H9 (cell line): ENCODE measurements around the gene BICD1. TPM values are rescaled to one million over a fixed set of nuclear protein-coding genes. Genes with fewer than 3 reads are reported as not detected.

Experiments
- DNase-seq: peaks from one replicate; pipeline ENCODE4 v3.0.0-alpha.2; 2017
- H2AFZ ChIP-seq: one replicate; pipeline ENCODE4 v1.6.1; 2013; ENCODE audit warnings: mild to moderate bottlenecking, low read length, control low read depth, moderate library complexity
- H2AK5ac ChIP-seq: 2 replicates; pipeline ENCODE4 v1.6.1; 2013; ENCODE audit warnings: low read length, control low read depth, mixed read lengths; ENCODE audit not compliant: insufficient read length
- H2BK120ac ChIP-seq: one replicate; pipeline ENCODE4 v1.6.1; 2013; ENCODE audit warnings: low read depth, mild to moderate bottlenecking, low read length, control low read depth, inconsistent platforms; ENCODE audit not compliant: poor library complexity, severe bottlenecking
- H2BK12ac ChIP-seq: 2 replicates; pipeline ENCODE4 v1.6.1; 2013; ENCODE audit warnings: low read length, control low read depth, mixed read lengths, low read depth; ENCODE audit not compliant: insufficient read length
- H2BK15ac ChIP-seq: 2 replicates; pipeline ENCODE4 v1.6.1; 2013; ENCODE audit warnings: low read depth, low read length, control low read depth
- H2BK20ac ChIP-seq: one replicate; pipeline ENCODE4 v1.6.1; 2013; ENCODE audit warnings: low read depth, mild to moderate bottlenecking, low read length, control low read depth, inconsistent platforms; ENCODE audit not compliant: poor library complexity, severe bottlenecking
- H2BK5ac ChIP-seq: 2 replicates; pipeline ENCODE4 v1.6.1; 2013; ENCODE audit warnings: low read length, control low read depth, mixed read lengths; ENCODE audit not compliant: insufficient read length
- H3K14ac ChIP-seq: 2 replicates; pipeline ENCODE4 v1.6.1; 2013; ENCODE audit warnings: low read length, control low read depth; ENCODE audit not compliant: insufficient read depth
- H3K18ac ChIP-seq: 2 replicates; pipeline ENCODE4 v1.6.1; 2013; ENCODE audit warnings: low read depth, mild to moderate bottlenecking, mixed read lengths, low read length, control low read depth; ENCODE audit not compliant: insufficient read length
- H3K23ac ChIP-seq: 2 replicates; pipeline ENCODE4 v1.6.1; 2013; ENCODE audit warnings: low read length, control low read depth, mixed read lengths, low read depth; ENCODE audit not compliant: insufficient read length
- H3K23me2 ChIP-seq: 2 replicates; pipeline ENCODE4 v1.6.1; 2013; ENCODE audit warnings: low read depth, mild to moderate bottlenecking, mixed read lengths, low read length, control low read depth; ENCODE audit not compliant: insufficient read length, poor library complexity, severe bottlenecking
- H3K27ac ChIP-seq: 2 replicates; pipeline ENCODE4 v1.5.1; 2013; ENCODE audit warnings: low read length, control low read depth, mixed read lengths, low read depth; ENCODE audit not compliant: insufficient read length
- H3K27me3 ChIP-seq: 2 replicates; pipeline ENCODE4 v1.6.1; 2013; ENCODE audit warnings: low read length, control low read depth, inconsistent platforms; ENCODE audit not compliant: insufficient read depth
- H3K4ac ChIP-seq: 2 replicates; pipeline ENCODE4 v1.6.1; 2013; ENCODE audit warnings: low read depth, mild to moderate bottlenecking, control low read depth, inconsistent platforms, low read length, moderate library complexity
- H3K4me1 ChIP-seq: 2 replicates; pipeline ENCODE4 v1.6.1; 2013; ENCODE audit warnings: low read length, control low read depth, inconsistent platforms; ENCODE audit not compliant: insufficient read depth
- H3K4me2 ChIP-seq: 2 replicates; pipeline ENCODE4 v1.6.1; 2013; ENCODE audit warnings: low read length, control low read depth, mixed read lengths; ENCODE audit not compliant: insufficient read length, insufficient read depth
- H3K56ac ChIP-seq: 2 replicates; pipeline ENCODE4 v1.6.1; 2013; ENCODE audit warnings: low read depth, mild to moderate bottlenecking, mixed read lengths, low read length, control low read depth; ENCODE audit not compliant: insufficient read length
- H3K79me1 ChIP-seq: 2 replicates; pipeline ENCODE4 v1.6.1; 2013; ENCODE audit warnings: low read depth, mild to moderate bottlenecking, moderate library complexity, low read length, control low read depth, inconsistent platforms; ENCODE audit not compliant: insufficient read depth, poor library complexity, severe bottlenecking
- H3K79me2 ChIP-seq: 2 replicates; pipeline ENCODE4 v1.6.1; 2013; ENCODE audit warnings: low read length, control low read depth, inconsistent platforms; ENCODE audit not compliant: insufficient read depth
- H3K9ac ChIP-seq: 2 replicates; pipeline ENCODE4 v1.6.1; 2013; ENCODE audit warnings: low read length, control low read depth, mixed read lengths; ENCODE audit not compliant: insufficient read length; ENCODE audit errors: extremely low read depth
- H3K9me3 ChIP-seq: one replicate; pipeline ENCODE4 v1.6.1; 2013; ENCODE audit warnings: low read depth, low read length, inconsistent platforms; ENCODE audit not compliant: control insufficient read depth
- H3T11ph ChIP-seq: one replicate; pipeline ENCODE4 v1.6.1; 2013; ENCODE audit warnings: mild to moderate bottlenecking, low read length, control low read depth, inconsistent platforms
- H4K20me1 ChIP-seq: one replicate; pipeline ENCODE4 v1.6.1; 2013; ENCODE audit not compliant: control insufficient read depth, insufficient read length, insufficient read depth
- H4K5ac ChIP-seq: 2 replicates; pipeline ENCODE4 v1.6.1; 2013; ENCODE audit warnings: low read depth, mild to moderate bottlenecking, mixed read lengths, low read length, control low read depth; ENCODE audit not compliant: insufficient read length
- H4K8ac ChIP-seq: replicated peaks from 2 replicates; pipeline ENCODE4 v1.6.1; 2013; ENCODE audit warnings: low read length, control low read depth, mixed read lengths, low read depth; ENCODE audit not compliant: insufficient read length
- H4K91ac ChIP-seq: 2 replicates; pipeline ENCODE4 v1.6.1; 2013; ENCODE audit warnings: low read depth, mild to moderate bottlenecking, moderate library complexity, mixed read lengths, low read length, control low read depth; ENCODE audit not compliant: insufficient read length
- H3K27ac Mint-ChIP-seq, 3 experiments: 2 replicates in 2 of 3; 3 replicates in 1 of 3; pipeline ENCODE4 v1.8.0; 2020 to 2021; ENCODE audit warnings: mixed read lengths in 3 of 3, mild to moderate bottlenecking in 1 of 3, moderate library complexity in 1 of 3
- H3K27me3 Mint-ChIP-seq: 2 replicates; pipeline ENCODE4 v1.8.0; 2021; ENCODE audit warnings: low read depth, mild to moderate bottlenecking, moderate library complexity, mixed read lengths
- H3K36me3 Mint-ChIP-seq, 3 experiments: 2 replicates in 2 of 3; 3 replicates in 1 of 3; pipeline ENCODE4 v1.8.0; 2020 to 2021; ENCODE audit warnings: low read depth in 3 of 3, mixed read lengths in 3 of 3; ENCODE audit not compliant: insufficient read depth in 1 of 3
- H3K4me1 Mint-ChIP-seq, 2 experiments: 2 replicates each; pipeline ENCODE4 v1.8.0; 2020; ENCODE audit warnings: mixed read lengths in 2 of 2
- H3K4me3 Mint-ChIP-seq, 2 experiments: 2 replicates in 1 of 2; 3 replicates in 1 of 2; pipeline ENCODE4 v1.8.0; 2020 to 2021; ENCODE audit warnings: mild to moderate bottlenecking in 2 of 2, mixed read lengths in 2 of 2, moderate library complexity in 1 of 2
- H3K9me3 Mint-ChIP-seq, 2 experiments: 2 replicates in 1 of 2; 3 replicates in 1 of 2; pipeline ENCODE4 v1.8.0; 2020; ENCODE audit warnings: mild to moderate bottlenecking in 2 of 2, mixed read lengths in 2 of 2, moderate library complexity in 1 of 2
- WGBS: extraction: QIAGEN DNeasy Blood & Tissue Kit; methylation state at CpG from one replicate; pipeline ENCODE4 v1.1.7; 2013; ENCODE audit warnings: missing lambda C conversion rate, low lambda C conversion rate, mixed read lengths; ENCODE audit not compliant: insufficient read length; ENCODE audit errors: extremely low coverage; 5-methylcytosine and 5-hydroxymethylcytosine counted together
- total RNA-seq: library from RNA; stranded (reverse); gene quantifications from 2 replicates; pipeline ENCODE4 v1.2.1, GENCODE V29; 2021
- TF ChIP-seq, protein P1 (sequence below): fragments of 200-600 bp; sonication (generic); conservative IDR thresholded peaks from 3 replicates; pipeline ENCODE4 v1.8.0; 2021; ENCODE audit warnings: antibody characterized with exemption, mild to moderate bottlenecking

BICD1 gene
- total RNA-seq, 1 experiment from 2014 or later = 134 TPM

DNA sequence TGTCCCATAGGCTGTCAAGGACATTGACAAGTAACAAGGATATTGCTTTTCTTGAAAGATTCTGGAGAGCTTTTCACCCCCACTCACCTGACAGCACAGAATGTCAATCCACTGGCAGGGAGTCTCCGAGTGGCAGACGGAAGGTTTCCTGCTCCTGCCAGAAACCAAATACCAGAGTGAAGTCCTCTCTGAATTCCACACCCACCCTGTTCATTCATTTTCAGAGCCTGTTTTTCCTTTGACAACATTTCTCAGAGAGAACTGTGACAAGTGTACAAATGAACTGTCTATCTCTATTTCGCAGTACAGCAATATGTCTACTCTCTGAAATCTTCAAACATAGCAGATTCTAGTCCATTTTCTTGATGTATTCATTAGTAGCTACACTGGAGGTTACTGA lies 26.2 kb upstream of the BICD1 start:
- Histone ChIP-seq H4K91ac (no peak overlapping the region), H2BK5ac (no peak overlapping the region), H3K9ac (no peak overlapping the region), H3K18ac (no peak overlapping the region), H3K79me2 (no peaks in the 10 kb centered on the region), H3K79me1 (no peaks in the 10 kb centered on the region), H3K56ac (no peak overlapping the region), H3K4ac (no peak overlapping the region), H4K8ac (no peak overlapping the region), H3T11ph (no peak overlapping the region), H3K4me2 (no peak overlapping the region), H2BK15ac (no peak overlapping the region), H2BK120ac (no peak overlapping the region), H3K23me2 (no peaks in the 10 kb centered on the region), H2AK5ac (no peak overlapping the region), H4K20me1 (no peaks in the 10 kb centered on the region), H2BK20ac (no peak overlapping the region), H2AFZ (no peak overlapping the region), H3K9me3 (no peaks in the 10 kb centered on the region), H2BK12ac (no peak overlapping the region), H3K23ac (no peak overlapping the region), H4K5ac (no peak overlapping the region), H3K4me1 (peaks cover 4% of the 10 kb centered on the region; the same call in 1 of the 2 replicates), H3K14ac (no peak overlapping the region), H3K27ac (no peak overlapping the region), H3K27me3 (no peaks in the 10 kb centered on the region)
- TF ChIP-seq, protein P1, sequence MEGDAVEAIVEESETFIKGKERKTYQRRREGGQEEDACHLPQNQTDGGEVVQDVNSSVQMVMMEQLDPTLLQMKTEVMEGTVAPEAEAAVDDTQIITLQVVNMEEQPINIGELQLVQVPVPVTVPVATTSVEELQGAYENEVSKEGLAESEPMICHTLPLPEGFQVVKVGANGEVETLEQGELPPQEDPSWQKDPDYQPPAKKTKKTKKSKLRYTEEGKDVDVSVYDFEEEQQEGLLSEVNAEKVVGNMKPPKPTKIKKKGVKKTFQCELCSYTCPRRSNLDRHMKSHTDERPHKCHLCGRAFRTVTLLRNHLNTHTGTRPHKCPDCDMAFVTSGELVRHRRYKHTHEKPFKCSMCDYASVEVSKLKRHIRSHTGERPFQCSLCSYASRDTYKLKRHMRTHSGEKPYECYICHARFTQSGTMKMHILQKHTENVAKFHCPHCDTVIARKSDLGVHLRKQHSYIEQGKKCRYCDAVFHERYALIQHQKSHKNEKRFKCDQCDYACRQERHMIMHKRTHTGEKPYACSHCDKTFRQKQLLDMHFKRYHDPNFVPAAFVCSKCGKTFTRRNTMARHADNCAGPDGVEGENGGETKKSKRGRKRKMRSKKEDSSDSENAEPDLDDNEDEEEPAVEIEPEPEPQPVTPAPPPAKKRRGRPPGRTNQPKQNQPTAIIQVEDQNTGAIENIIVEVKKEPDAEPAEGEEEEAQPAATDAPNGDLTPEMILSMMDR = no peak
- Mint-ChIP-seq H3K9me3 (no peaks in the 10 kb centered on the region; a peak in 1 of 5 replicates), H3K4me1 (peaks cover 33 to 38% of the 10 kb centered on the region in 2 experiments), H3K27me3 (no peaks in the 10 kb centered on the region), H3K36me3 (peaks cover 0 to 11% (median 0%) of the 10 kb centered on the region in 3 experiments; a peak in 2 of 7 replicates), H3K27ac (0 out of 7 replicates have a peak overlapping the region, but pooled peaks of 1 of the 3 experiments have one; percentile 24), H3K4me3 (no peak overlapping the region)
- DNase-seq = no peak
- no CpG with 5 or more reads among the region's 3 CpGs for WGBS
